HepG2 (cell line): Measurements from ENCODE around the gene NOP14. TPM values are rescaled to one million over a fixed set of nuclear protein-coding genes. Genes with fewer than 3 reads are reported as not detected.

Source experiments
- DNMT3B ChIP-seq: conservative IDR thresholded peaks from 2 replicates; pipeline ENCODE4 v1.6.1; 2016; ENCODE audit warnings: missing biosample characterization, control low read depth
- FOXP1 ChIP-seq, 2 experiments: fragments of 450-650 bp in 1 of 2; IDR thresholded peaks; 2 replicates each; pipeline ENCODE4 v1.6.1; 2017 to 2018; ENCODE audit warnings: antibody characterized with exemption in 1 of 2
- MLLT10 ChIP-seq: sonication (generic); formaldehyde crosslinking; IDR thresholded peaks from 2 replicates; pipeline ENCODE4 v1.4.0; 2020; ENCODE audit warnings: missing genetic modification reagents
- NONO ChIP-seq, 2 experiments: fragments of 450-650 bp in 1 of 2; sonication (generic) in 1 of 2; formaldehyde crosslinking in 1 of 2; IDR thresholded peaks in 1 of 2; conservative IDR thresholded peaks in 1 of 2; 2 replicates each; pipeline versions ENCODE4 v1.6.1 to v1.8.0; 2017 to 2022; ENCODE audit warnings: mild to moderate bottlenecking in 1 of 2, missing genetic modification reagents in 1 of 2, moderate library complexity in 1 of 2
- SRSF4 ChIP-seq: fragments of 200-400 bp; formaldehyde crosslinking; IDR thresholded peaks from one replicate; pipeline ENCODE4 v1.6.1; 2018; ENCODE audit warnings: mild to moderate bottlenecking, low read depth, low read length, moderate library complexity; ENCODE audit not compliant: poor library complexity, severe bottlenecking
- STAG1 ChIP-seq: sonication (generic); formaldehyde crosslinking; IDR thresholded peaks from 2 replicates; pipeline ENCODE4 v1.4.0; 2020; ENCODE audit warnings: missing genetic modification reagents
- ZBTB20 ChIP-seq: sonication (generic); formaldehyde crosslinking; IDR thresholded peaks from 2 replicates; pipeline ENCODE4 v1.8.1; 2023; ENCODE audit warnings: missing genetic modification reagents, low read depth, mild to moderate bottlenecking, borderline replicate concordance
- ZMYM4 ChIP-seq: sonication (generic); formaldehyde crosslinking; IDR thresholded peaks from 2 replicates; pipeline ENCODE4 v1.8.1; 2023; ENCODE audit warnings: mild to moderate bottlenecking, missing genetic modification reagents
- ZNF816 ChIP-seq: sonication (generic); formaldehyde crosslinking; IDR thresholded peaks from 2 replicates; pipeline ENCODE4 v1.8.0; 2022; ENCODE audit warnings: missing genetic modification reagents, mild to moderate bottlenecking, borderline replicate concordance
- polyA plus RNA-seq, 8 experiments: library from polyadenylated mRNA; depleted of rRNA in 3 of 8; stranded (reverse) in 7 of 8; unstranded in 1 of 8; fragments of >200 nt; fragmentation: Illumina TruSeq in 4 of 8; extraction: Trizol in 4 of 8; gene quantifications; 2 replicates each; pipeline versions ENCODE4 v1.2.1 to v1.2.3, GENCODE V29; 2011 to 2016; ENCODE audit warnings: low read depth in 4 of 8, missing spikeins in 1 of 8, mixed read lengths in 1 of 8; ENCODE audit not compliant: insufficient read depth in 1 of 8
- total RNA-seq, 5 experiments: library from RNA; depleted of rRNA; stranded (reverse); fragments of >200 nt; fragmentation: Illumina TruSeq; extraction: Trizol; gene quantifications; 2 replicates each; pipeline ENCODE4 v1.2.3, GENCODE V29; 2016; ENCODE audit warnings: low read depth in 1 of 5
- TF ChIP-seq, protein P1 (sequence below): sonication (generic); formaldehyde crosslinking; IDR thresholded peaks from 2 replicates; pipeline ENCODE4 v1.4.0; 2020; ENCODE audit warnings: missing genetic modification reagents
- TF ChIP-seq, protein P2 (sequence below): sonication (generic); formaldehyde crosslinking; IDR thresholded peaks from 2 replicates; pipeline ENCODE4 v1.8.0; 2022; ENCODE audit warnings: low read depth, missing genetic modification reagents
- TF ChIP-seq, protein P3 (sequence below): sonication (generic); formaldehyde crosslinking; IDR thresholded peaks from 2 replicates; pipeline ENCODE4 v1.8.1; 2023; ENCODE audit warnings: mild to moderate bottlenecking, missing genetic modification reagents
- TF ChIP-seq, protein P4 (sequence below): sonication (generic); formaldehyde crosslinking; IDR thresholded peaks from 2 replicates; pipeline ENCODE4 v1.8.1; 2022; ENCODE audit warnings: mild to moderate bottlenecking, missing genetic modification reagents

Gene NOP14
- total and polyA plus RNA-seq, 2 of the 13 experiments (the other 11 are each of a cell fraction or from before 2014, with no cell fraction given) = 6.9 to 47.9 TPM

- TF ChIP-seq, protein P1, sequence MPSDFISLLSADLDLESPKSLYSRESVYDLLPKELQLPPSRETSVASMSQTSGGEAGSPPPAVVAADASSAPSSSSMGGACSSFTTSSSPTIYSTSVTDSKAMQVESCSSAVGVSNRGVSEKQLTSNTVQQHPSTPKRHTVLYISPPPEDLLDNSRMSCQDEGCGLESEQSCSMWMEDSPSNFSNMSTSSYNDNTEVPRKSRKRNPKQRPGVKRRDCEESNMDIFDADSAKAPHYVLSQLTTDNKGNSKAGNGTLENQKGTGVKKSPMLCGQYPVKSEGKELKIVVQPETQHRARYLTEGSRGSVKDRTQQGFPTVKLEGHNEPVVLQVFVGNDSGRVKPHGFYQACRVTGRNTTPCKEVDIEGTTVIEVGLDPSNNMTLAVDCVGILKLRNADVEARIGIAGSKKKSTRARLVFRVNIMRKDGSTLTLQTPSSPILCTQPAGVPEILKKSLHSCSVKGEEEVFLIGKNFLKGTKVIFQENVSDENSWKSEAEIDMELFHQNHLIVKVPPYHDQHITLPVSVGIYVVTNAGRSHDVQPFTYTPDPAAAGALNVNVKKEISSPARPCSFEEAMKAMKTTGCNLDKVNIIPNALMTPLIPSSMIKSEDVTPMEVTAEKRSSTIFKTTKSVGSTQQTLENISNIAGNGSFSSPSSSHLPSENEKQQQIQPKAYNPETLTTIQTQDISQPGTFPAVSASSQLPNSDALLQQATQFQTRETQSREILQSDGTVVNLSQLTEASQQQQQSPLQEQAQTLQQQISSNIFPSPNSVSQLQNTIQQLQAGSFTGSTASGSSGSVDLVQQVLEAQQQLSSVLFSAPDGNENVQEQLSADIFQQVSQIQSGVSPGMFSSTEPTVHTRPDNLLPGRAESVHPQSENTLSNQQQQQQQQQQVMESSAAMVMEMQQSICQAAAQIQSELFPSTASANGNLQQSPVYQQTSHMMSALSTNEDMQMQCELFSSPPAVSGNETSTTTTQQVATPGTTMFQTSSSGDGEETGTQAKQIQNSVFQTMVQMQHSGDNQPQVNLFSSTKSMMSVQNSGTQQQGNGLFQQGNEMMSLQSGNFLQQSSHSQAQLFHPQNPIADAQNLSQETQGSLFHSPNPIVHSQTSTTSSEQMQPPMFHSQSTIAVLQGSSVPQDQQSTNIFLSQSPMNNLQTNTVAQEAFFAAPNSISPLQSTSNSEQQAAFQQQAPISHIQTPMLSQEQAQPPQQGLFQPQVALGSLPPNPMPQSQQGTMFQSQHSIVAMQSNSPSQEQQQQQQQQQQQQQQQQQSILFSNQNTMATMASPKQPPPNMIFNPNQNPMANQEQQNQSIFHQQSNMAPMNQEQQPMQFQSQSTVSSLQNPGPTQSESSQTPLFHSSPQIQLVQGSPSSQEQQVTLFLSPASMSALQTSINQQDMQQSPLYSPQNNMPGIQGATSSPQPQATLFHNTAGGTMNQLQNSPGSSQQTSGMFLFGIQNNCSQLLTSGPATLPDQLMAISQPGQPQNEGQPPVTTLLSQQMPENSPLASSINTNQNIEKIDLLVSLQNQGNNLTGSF (CRISPR knock-in tag) = no peak
- TF ChIP-seq MLLT10 (CRISPR knock-in tag) (no peak), ZNF816 (CRISPR knock-in tag) (no peak; the same call in 1 of the 2 replicates), DNMT3B (CRISPR knock-in tag) (peak; percentile 14; the same call in 1 of the 2 replicates), ZMYM4 (CRISPR knock-in tag) (no peak), NONO (IDR thresholded peaks at IDR 0.05) (no peak), NONO (CRISPR knock-in tag; conservative IDR thresholded peaks at IDR 0.05) (peak; percentile 73), FOXP1 (IDR thresholded peaks at IDR 0.05) (no peak), FOXP1 (CRISPR knock-in tag; IDR thresholded peaks at IDR 0.05) (no peak; the same call in 1 of the 2 replicates), STAG1 (CRISPR knock-in tag) (0 out of 2 replicates have a peak, but pooled peaks have one; percentile 19), SRSF4 (no peak), ZBTB20 (peak; percentile 80; the same call in 1 of the 2 replicates)
- TF ChIP-seq, protein P2, sequence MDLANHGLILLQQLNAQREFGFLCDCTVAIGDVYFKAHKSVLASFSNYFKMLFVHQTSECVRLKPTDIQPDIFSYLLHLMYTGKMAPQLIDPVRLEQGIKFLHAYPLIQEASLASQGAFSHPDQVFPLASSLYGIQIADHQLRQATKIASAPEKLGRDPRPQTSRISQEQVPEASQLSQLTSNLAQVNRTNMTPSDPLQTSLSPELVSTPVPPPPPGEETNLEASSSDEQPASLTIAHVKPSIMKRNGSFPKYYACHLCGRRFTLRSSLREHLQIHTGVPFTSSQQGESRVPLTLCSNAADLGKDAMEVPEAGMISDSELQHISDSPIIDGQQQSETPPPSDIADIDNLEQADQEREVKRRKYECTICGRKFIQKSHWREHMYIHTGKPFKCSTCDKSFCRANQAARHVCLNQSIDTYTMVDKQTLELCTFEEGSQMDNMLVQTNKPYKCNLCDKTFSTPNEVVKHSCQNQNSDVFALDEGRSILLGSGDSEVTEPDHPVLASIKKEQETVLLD = no peak
- TF ChIP-seq, protein P3, sequence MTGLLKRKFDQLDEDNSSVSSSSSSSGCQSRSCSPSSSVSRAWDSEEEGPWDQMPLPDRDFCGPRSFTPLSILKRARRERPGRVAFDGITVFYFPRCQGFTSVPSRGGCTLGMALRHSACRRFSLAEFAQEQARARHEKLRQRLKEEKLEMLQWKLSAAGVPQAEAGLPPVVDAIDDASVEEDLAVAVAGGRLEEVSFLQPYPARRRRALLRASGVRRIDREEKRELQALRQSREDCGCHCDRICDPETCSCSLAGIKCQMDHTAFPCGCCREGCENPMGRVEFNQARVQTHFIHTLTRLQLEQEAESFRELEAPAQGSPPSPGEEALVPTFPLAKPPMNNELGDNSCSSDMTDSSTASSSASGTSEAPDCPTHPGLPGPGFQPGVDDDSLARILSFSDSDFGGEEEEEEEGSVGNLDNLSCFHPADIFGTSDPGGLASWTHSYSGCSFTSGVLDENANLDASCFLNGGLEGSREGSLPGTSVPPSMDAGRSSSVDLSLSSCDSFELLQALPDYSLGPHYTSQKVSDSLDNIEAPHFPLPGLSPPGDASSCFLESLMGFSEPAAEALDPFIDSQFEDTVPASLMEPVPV = peak; percentile 92
- TF ChIP-seq, protein P4, sequence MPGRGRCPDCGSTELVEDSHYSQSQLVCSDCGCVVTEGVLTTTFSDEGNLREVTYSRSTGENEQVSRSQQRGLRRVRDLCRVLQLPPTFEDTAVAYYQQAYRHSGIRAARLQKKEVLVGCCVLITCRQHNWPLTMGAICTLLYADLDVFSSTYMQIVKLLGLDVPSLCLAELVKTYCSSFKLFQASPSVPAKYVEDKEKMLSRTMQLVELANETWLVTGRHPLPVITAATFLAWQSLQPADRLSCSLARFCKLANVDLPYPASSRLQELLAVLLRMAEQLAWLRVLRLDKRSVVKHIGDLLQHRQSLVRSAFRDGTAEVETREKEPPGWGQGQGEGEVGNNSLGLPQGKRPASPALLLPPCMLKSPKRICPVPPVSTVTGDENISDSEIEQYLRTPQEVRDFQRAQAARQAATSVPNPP = 0 out of 2 replicates have a peak, but pooled peaks have one; percentile 62
Measured at GRCh38 chr4:2937146-2937857, 25.9 kb downstream of the NOP14 start (continued).
